NCI-H345 treated with DMSO at 0.1 percent for 48 hours (cell line): ENCODE measurements around the gene SNTB2.

ENCODE experiments used
- DNase-seq: peaks from one replicate; lab custom pipeline; 2025; ENCODE audit not compliant: unreplicated experiment; lab: John Stamatoyannopoulos, UW

SNTB2 gene

DNA sequence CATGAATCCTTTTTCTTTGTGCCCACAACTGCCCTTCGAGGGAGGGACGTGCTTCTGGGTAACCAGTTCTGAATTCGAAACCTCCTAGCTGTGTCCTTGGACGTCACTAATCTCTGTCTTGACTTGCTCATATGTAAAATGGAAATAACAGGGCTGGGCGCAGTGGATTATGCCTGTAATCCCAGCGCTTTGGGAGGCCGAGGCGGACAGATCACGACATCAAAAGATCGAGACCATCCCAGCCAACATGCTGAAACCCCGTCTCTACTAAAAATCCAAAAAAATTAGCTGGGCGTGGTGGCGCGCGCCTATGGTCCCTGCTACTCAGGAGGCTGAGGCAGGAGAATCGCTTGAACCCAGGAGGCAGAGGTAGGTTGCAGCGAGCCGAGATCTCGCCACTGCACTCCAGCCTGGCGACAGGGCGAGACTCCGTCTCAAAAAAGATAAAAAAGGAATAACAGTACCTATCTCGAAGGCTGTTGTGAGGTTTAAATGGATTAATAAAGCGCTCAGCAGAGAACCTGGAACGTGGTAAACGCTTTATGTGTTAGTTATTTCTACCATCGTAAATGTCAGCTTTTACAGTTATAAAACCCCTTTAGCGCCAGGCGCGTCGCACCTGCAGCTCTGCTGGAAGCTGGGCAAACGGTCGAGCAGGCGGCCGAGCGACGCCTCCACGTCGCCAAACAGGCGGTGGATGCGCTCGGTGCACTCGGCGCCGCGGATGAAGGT, 151.8 kb downstream of the SNTB2 start:
- DNase-seq, result no peak

DNA sequence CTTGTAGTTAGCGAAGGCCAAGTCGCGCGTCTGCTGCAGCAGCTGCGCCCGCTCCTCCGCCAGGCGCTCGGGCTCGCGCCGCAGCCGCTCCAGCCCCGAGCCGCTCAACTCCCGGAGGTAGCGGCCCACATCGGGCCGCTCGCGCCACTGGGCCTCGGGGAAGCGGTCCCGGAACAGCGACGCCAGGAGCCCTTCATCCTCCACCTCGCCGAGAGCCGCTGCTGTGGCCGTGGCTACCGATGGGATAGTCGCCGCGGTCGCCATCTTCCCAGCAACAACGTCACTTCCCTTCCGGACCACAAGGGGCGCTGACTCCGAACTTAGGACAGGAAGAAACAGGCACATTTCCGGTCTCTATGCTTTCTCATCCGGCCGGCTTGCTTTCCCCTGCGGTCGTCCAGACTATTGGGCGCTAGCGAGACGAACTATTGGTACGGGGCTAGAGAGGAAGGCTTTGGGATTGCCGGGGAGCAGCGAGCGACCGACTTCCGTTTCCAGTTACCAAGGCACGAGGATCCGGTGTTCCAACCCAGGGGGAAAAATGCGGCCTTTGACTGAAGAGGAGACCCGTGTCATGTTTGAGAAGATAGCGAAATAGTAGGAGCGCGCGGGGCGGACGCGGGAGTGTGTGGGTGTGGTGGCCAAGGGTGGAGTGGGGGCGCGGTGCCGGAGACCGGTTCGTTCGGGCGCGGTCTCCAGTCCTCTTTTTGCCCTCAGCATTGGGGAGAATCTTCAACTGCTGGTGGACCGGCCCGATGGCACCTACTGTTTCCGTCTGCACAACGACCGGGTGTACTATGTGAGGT, 152.5 kb downstream of the SNTB2 start, which contains the start of the genes COG8 and NIP7:
Gene COG8 (minus strand): TSS at position 276 of the 806 bp plus-strand sequence. CDS start 12 bp downstream, at position 264.
Gene NIP7 (plus strand): TSS at position 484 of the 806 bp plus-strand sequence. CDS start 58 bp downstream, at position 542.
- DNase-seq, result peak; percentile 93

- DNase-seq, result no peak
Measured at GRCh38 chr16:69340095-69340644, 153.2 kb downstream of the SNTB2 start.

GRCh38 chr16:69344171-69344570, 157.2 kb downstream of the SNTB2 start:
- no peak for DNase-seq

DNA sequence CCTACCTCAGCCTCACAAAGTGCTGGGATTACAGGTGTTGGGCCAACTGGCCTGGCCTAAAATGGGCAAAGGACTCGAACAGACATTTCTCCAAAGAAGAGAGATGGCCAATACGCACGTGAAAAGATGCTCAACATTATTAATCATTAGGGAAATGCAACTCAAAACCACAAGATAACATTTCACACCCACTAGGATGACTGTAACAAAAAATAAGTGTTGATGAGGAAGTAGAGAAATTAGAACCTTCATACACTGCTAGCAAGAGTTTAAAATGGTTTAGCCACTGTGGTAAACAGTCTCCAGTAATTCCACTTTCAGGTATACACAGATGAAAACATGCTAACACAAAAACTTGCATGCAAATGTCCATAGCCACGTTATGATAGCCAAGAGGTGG, 159.0 kb downstream of the SNTB2 start:
- no peak for DNase-seq

DNA sequence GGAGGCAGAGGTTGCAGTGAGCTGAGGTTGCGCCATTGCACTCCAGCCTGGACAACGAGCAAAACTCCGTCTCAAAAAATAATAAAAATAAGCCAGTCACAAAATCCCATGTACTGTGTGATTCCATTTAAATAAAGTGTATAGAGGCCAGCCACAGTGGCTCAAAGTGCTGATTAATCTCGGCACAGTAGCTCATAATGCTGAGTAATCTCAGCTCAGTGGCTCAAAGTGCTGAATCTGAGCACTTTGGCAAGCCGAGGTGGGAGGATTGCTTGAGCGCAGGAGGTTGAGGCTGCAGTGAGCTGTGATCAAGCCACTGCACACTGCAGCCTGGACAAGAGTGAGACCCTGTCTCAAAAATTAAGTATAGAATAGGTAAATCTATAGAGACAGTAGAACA, 159.7 kb downstream of the SNTB2 start:
- DNase-seq, result no peak

- DNase-seq, result no peak
Measured at GRCh38 chr16:69348222-69348621, 161.3 kb downstream of the SNTB2 start.

DNA sequence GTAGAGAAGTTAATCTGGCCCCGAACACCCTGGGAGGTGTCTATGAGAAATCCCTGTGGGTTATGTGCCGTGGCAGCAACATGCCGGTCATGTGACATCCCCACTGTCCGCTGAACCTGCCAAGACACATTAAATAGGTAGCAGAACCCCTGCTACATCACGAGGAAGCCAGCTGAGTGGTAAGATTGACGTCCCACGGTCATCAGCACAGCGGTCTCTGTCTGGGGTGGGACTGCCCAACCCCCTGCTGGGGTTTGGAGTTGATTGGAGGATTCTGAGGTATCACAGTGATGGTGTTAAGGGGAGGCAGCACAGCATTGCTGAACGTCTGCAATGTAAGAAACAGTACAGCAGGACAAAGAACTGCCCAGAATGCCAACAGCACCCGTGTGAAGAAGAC, 162.6 kb downstream of the SNTB2 start:
- no peak for DNase-seq

- no peak for DNase-seq
Measured at GRCh38 chr16:69350536-69351133, 163.7 kb downstream of the SNTB2 start.

DNA sequence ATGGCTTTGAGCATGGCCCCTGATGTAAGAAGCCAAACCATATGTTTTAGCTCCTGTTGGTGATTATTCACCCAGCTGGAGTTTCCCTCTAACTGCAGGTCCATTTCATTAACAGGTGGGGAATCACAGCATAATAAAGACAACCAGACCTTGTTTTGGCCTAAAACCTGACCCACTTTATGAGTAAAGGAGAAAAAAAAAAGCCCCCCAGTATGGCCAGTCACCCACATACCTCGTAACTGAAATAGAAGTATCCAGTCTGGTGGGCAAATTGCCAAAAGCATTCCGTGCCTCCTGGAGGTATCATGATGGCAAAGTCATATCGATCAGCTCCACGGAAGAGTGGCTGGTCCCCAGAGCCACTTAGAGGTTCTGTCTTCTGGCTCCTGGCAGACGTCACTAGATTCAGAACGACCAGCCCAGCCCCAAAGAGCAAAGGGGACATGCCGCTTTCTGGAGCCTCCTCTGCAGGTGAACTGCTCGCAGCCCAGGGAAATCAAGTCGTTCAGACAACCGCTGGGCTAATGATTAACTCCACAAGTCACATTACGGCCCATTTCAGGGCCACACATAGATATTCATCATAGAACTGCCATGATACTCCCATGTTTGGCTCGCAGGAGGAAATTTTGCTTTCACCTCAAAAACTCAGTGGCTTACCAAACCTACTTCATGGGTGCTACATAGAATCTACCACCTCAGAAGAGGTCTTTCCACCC, 164.5 kb downstream of the SNTB2 start, which contains the start of gene TMED6:
Gene TMED6 (minus strand): TSS at position 478 of the 719 bp plus-strand sequence. CDS start 33 bp downstream, at position 445.
- no peak for DNase-seq
